Transverse colon (tissue), 4 donors: ENCODE results near the gene CARMIL1. TPM values are rescaled to one million over a fixed set of nuclear protein-coding genes. Genes with fewer than 3 reads are reported as not detected.

ENCODE experiments used
- DNase-seq: peaks from one replicate; pipeline ENCODE4 v3.0.0-alpha.2; 2019
- H3K27ac ChIP-seq, 4 donors: fragments of 200-600 bp; sonication (generic); 2 replicates each; pipeline ENCODE4 v1.5.1; 2016 to 2018; ENCODE audit warnings: inconsistent platforms in 4 of 4
- H3K27me3 ChIP-seq: fragments of 200-600 bp; sonication (generic); 2 replicates; pipeline ENCODE4 v1.5.1; 2017; ENCODE audit warnings: inconsistent platforms
- H3K36me3 ChIP-seq, 4 donors: fragments of 200-600 bp; sonication (generic); 2 replicates each; pipeline ENCODE4 v1.5.1; 2017 to 2019; ENCODE audit warnings: inconsistent platforms in 4 of 4
- H3K4me1 ChIP-seq, 4 donors: fragments of 200-600 bp; sonication (generic); 2 replicates each; pipeline ENCODE4 v1.5.1; 2017 to 2020; ENCODE audit warnings: inconsistent platforms in 4 of 4
- H3K4me3 ChIP-seq, 4 donors: fragments of 200-600 bp; sonication (generic); 1 replicate in 1 of 4; 2 replicates in 3 of 4; pipeline versions ENCODE4 v1.5.1 to v1.6.1; 2017 to 2019; ENCODE audit warnings: inconsistent platforms in 4 of 4
- H3K9me3 ChIP-seq, 2 donors: fragments of 200-600 bp; sonication (generic); 2 replicates each; pipeline ENCODE4 v1.5.1; 2017 to 2019; ENCODE audit warnings: inconsistent platforms in 2 of 2
- CTCF ChIP-seq, 5 experiments: fragments of 200-600 bp in 3 of 5; fragments of 450-650 bp in 2 of 5; sonication (generic) in 3 of 5; IDR thresholded peaks; 1 replicate in 2 of 5; 2 replicates in 3 of 5; pipeline ENCODE4 v1.5.1; 2016 to 2017; ENCODE audit warnings: antibody characterized with exemption in 5 of 5, inconsistent platforms in 3 of 5, mild to moderate bottlenecking in 2 of 5, moderate library complexity in 1 of 5
- EP300 ChIP-seq: sonication (generic); formaldehyde crosslinking; IDR thresholded peaks from one replicate; pipeline ENCODE4 v1.6.1; 2017; ENCODE audit warnings: antibody characterized with exemption, low read depth
- POLR2A ChIP-seq: fragments of 450-650 bp; IDR thresholded peaks from one replicate; pipeline ENCODE4 v1.6.1; 2016; ENCODE audit warnings: antibody characterized with exemption, mild to moderate bottlenecking, moderate library complexity
- POLR2AphosphoS5 ChIP-seq, 3 donors: sonication (generic); formaldehyde crosslinking; IDR thresholded peaks; one replicate each; pipeline ENCODE4 v1.6.1; 2016; ENCODE audit warnings: antibody characterized with exemption in 3 of 3
- WGBS, 2 donors: methylation state at CpG; one replicate each; pipeline ENCODE4 v1.1.5; 2018; ENCODE audit warnings: low coverage in 1 of 2; 5-methylcytosine and 5-hydroxymethylcytosine counted together
- in situ Hi-C, 4 donors: fragments of 200-750 bp; cut with MboI; loops; one replicate each; pipeline versions ENCODE4 v1.15.0 to v1.15.1; 2017; ENCODE audit warnings: low sequenced_read_pairs in 3 of 4, low pct_ligation_motif_present in 1 of 4, low pct_unique_long_range_greater_than_20kb in 1 of 4
- intact Hi-C: fragments of 100-400 bp; cut with DNase I; formaldehyde crosslinking; loops from one replicate; pipeline ENCODE4 v1.15.1; 2023; ENCODE audit warnings: low total_unique reads
- total RNA-seq, 4 donors: library from RNA; depleted of rRNA; stranded (reverse); fragments of >200 nt; gene quantifications; one replicate each; pipeline ENCODE4 v1.1.0, GENCODE V29; 2016

CARMIL1 gene
- total RNA-seq, 4 donors from 2014 or later, result 25.1 to 93.5 (median 61.0) TPM

DNA sequence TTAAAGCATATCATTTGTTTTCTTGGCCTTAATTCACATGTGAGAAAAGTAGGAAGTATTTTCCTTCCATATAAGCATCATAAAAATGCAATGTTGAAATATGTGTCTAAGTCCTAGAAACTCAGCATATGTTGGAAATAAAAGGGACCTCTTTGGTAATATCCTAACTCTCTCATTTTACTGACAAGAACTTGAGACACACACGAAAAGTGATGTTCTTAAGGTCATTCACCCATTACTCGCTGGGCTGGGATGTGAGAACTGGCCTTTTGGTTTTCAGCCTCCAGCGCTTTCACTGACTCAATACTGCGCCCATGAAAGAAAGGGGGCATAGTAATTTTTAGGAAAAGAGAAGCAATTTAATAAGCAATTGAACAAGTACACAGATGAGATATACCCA lies 219.3 kb downstream of the CARMIL1 start:
- in situ Hi-C loops (no loop called here), intact Hi-C loops (no loop called here)
- no peak for TF ChIP-seq CTCF (IDR thresholded peaks at IDR 0.05)
- TF ChIP-seq POLR2A, result no peak
- TF ChIP-seq POLR2AphosphoS5 (IDR thresholded peaks at IDR 0.05), result no peak
- no peak for TF ChIP-seq EP300
- DNase-seq, result no peak
- no peaks in the 10 kb centered on the region for H3K9me3 ChIP-seq
- no peaks in the 10 kb centered on the region for H3K4me1 ChIP-seq
- WGBS, 2 donors, result 84 to 89% methylated on average over 4 of the region's 4 CpGs
- no peaks in the 10 kb centered on the region for H3K27me3 ChIP-seq
- no peak overlapping the region for H3K4me3 ChIP-seq
- H3K27ac ChIP-seq, result no peak overlapping the region
- H3K36me3 ChIP-seq, result peaks cover 0 to 6% (median 2%) of the 10 kb centered on the region in 4 donors

- in situ Hi-C loops, result no loop called here
- no peaks in the 10 kb centered on the region for H3K9me3 ChIP-seq
Measured at GRCh38 chr6:25499615-25500235, 220.6 kb downstream of the CARMIL1 start.

GRCh38 chr6:25503686-25504085 lies 224.5 kb downstream of the CARMIL1 start:
- H3K4me1 ChIP-seq, result no peaks in the 10 kb centered on the region
- in situ Hi-C loops (no loop called here), intact Hi-C loops (no loop called here)
- no peak for TF ChIP-seq POLR2A
- TF ChIP-seq CTCF (IDR thresholded peaks at IDR 0.05), result no peak
- TF ChIP-seq EP300, result no peak
- TF ChIP-seq POLR2AphosphoS5 (IDR thresholded peaks at IDR 0.05), result no peak
- no peaks in the 10 kb centered on the region for H3K36me3 ChIP-seq
- H3K4me3 ChIP-seq, result no peak overlapping the region
- H3K9me3 ChIP-seq, result no peaks in the 10 kb centered on the region
- WGBS, 2 donors, result 80 to 88% methylated on average over 1 to 6 of the region's 6 CpGs
- no peaks in the 10 kb centered on the region for H3K27me3 ChIP-seq
- no peak for DNase-seq
- H3K27ac ChIP-seq, result no peak overlapping the region

More at GRCh38 chr6:25499615-25500235, 220.6 kb downstream of the CARMIL1 start:
- WGBS, 2 donors, result 42 to 44% methylated on average over 2 to 3 of the region's 3 CpGs
- Histone ChIP-seq H3K4me1 (no peaks in the 10 kb centered on the region), H3K27ac (no peak overlapping the region), H3K36me3 (peaks cover 0 to 4% (median 2%) of the 10 kb centered on the region in 4 donors), H3K27me3 (no peaks in the 10 kb centered on the region), H3K4me3 (no peak overlapping the region)
- intact Hi-C loops, result no loop called here
- DNase-seq, result no peak
- TF ChIP-seq POLR2A (no peak), CTCF (IDR thresholded peaks at IDR 0.05) (no peak), POLR2AphosphoS5 (IDR thresholded peaks at IDR 0.05) (no peak), EP300 (no peak)

- TF ChIP-seq CTCF (IDR thresholded peaks at IDR 0.05) (no peak), POLR2AphosphoS5 (IDR thresholded peaks at IDR 0.05) (no peak), EP300 (no peak)
- Histone ChIP-seq H3K9me3 (no peaks in the 10 kb centered on the region), H3K4me3 (no peak overlapping the region), H3K27ac (no peak overlapping the region), H3K27me3 (no peaks in the 10 kb centered on the region), H3K36me3 (no peaks in the 10 kb centered on the region), H3K4me1 (no peaks in the 10 kb centered on the region)
- DNase-seq, result no peak
- 90% methylated on average over 4 of the region's 4 CpGs for WGBS, 2 donors
- in situ Hi-C loops, result no loop called here
- intact Hi-C loops, result no loop called here
Measured at GRCh38 chr6:25504661-25505060, 225.5 kb downstream of the CARMIL1 start.
